Suprapubic skin (tissue), 3 donors: ENCODE data around the gene SLC9A5.

ENCODE experiments used
- CTCF ChIP-seq, 2 donors: fragments of 200-600 bp in 1 of 2; fragments of 450-650 bp in 1 of 2; sonication (generic) in 1 of 2; IDR thresholded peaks; one replicate each; pipeline ENCODE4 v1.5.1; 2016 to 2019; ENCODE audit warnings: antibody characterized with exemption in 2 of 2, mild to moderate bottlenecking in 1 of 2, moderate library complexity in 1 of 2
- POLR2A ChIP-seq, 2 donors: fragments of 450-650 bp; IDR thresholded peaks; one replicate each; pipeline ENCODE4 v1.6.1; 2017; ENCODE audit warnings: antibody characterized with exemption in 2 of 2, mild to moderate bottlenecking in 2 of 2, moderate library complexity in 2 of 2

GRCh38 chr16:67226295-67226803 is 22.4 kb upstream of the SLC9A5 start:
- TF ChIP-seq CTCF (IDR thresholded peaks at IDR 0.05) (no peak), POLR2A (IDR thresholded peaks at IDR 0.05) (no peak)
